ENCODE results near the gene CAMKK2. TPM values are rescaled to one million over a fixed set of nuclear protein-coding genes. Genes with fewer than 3 reads are reported as not detected.

The CAMKK2 gene
- total and polyA plus RNA-seq, 2 of the 13 experiments (the other 11 are each of a cell fraction or from before 2014, with no cell fraction given), result 18.8 to 20.0 TPM

DNA sequence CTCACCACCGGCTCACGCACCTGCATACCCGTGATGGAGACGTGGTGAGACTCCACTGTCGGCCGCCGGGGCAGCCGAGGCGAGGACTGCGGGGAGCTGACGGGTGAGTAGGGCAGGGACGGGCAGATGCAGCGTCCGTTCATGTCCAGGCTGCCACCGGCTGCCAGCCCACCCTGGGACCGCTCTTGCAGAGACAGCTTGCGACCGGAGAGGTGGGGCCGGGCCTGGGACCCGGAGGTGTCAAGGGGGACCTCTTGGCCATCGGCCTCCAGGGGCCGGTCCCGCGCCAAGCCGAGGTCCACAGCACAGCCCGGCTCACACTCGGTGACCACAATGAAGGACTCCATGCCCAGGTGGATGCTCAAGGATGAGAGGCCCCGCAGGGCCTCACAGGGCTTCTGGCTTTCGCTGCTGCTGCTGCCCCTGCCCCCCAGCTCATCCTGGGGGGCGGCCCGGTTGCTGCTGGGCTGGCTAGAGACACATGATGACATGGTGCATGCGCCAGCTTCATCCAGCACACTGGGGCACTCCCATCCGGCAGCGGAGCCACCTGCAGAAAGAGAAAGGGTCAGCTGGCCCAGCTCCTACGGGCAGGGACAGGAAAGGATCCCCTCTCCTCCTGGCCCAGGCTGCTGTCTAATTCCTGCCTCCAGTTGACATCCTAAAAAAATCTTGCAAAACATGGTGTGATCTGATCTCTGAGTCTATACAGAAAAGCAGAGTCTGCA, 22.3 kb downstream of the CAMKK2 start:
- Histone ChIP-seq H3K79me2 (ENCODE audit: insufficient read depth, low read length) (peaks cover 4% of the 10 kb centered on the region), H3K9me3 (ENCODE audit: low read length) (no peaks in the 10 kb centered on the region), H3K9ac (ENCODE audit: insufficient read depth, low read depth, low read length) (no peak overlapping the region), H3K36me3 (replicated peaks in 1 of 2; ENCODE audit: control insufficient read depth in 1 of 2, insufficient read depth in 2 of 2, low read length in 2 of 2) (peaks cover 15 to 29% of the 10 kb centered on the region in 2 experiments; a peak in 4 of 5 replicates), H3K4me3 (replicated peaks in 1 of 3; ENCODE audit: insufficient read depth in 1 of 3, low read depth in 2 of 3, low read length in 3 of 3) (no peak overlapping the region), H3K27me3 (ENCODE audit: control insufficient read depth in 1 of 2, insufficient read depth in 2 of 2, low read length in 2 of 2) (no peaks in the 10 kb centered on the region), H3K4me2 (ENCODE audit: low read depth, low read length) (no peak overlapping the region), H3K27ac (ENCODE audit: extremely low read length, insufficient read depth, low read length) (no peak overlapping the region), H2AFZ (ENCODE audit: low read length) (no peak overlapping the region), H3K4me1 (ENCODE audit: insufficient read depth, low read length) (no peaks in the 10 kb centered on the region), H4K20me1 (ENCODE audit: insufficient read depth, low read length) (no peaks in the 10 kb centered on the region)
- in situ Hi-C loops (cut with HindIII; ENCODE audit: extremely low pct_ligation_motif_present, low pct_unique_long_range_greater_than_20kb), result no loop called here
- WGBS (ENCODE audit: low lambda C conversion rate), result 99% methylated on average over 12 of the region's 35 CpGs
- DNase-seq (ENCODE audit: low spot score), result no peak
- TF ChIP-seq MYC (CRISPR knock-in tag; IDR thresholded peaks at IDR 0.05; ENCODE audit: borderline replicate concordance) (no peak), RBFOX2 (IDR thresholded peaks at IDR 0.05; ENCODE audit: low read depth, low read length) (0 out of 2 replicates have a peak, but pooled peaks have one; percentile 27), SMARCC2 (IDR thresholded peaks at IDR 0.05) (no peak), AGO2 (optimal IDR thresholded peaks at IDR 0.05; ENCODE audit: low read depth, low read length) (peak; percentile 54), EED (CRISPR knock-in tag; IDR thresholded peaks at IDR 0.05) (no peak), NFKBIZ (CRISPR knock-in tag; IDR thresholded peaks at IDR 0.05) (no peak)
- TF ChIP-seq, protein P1, sequence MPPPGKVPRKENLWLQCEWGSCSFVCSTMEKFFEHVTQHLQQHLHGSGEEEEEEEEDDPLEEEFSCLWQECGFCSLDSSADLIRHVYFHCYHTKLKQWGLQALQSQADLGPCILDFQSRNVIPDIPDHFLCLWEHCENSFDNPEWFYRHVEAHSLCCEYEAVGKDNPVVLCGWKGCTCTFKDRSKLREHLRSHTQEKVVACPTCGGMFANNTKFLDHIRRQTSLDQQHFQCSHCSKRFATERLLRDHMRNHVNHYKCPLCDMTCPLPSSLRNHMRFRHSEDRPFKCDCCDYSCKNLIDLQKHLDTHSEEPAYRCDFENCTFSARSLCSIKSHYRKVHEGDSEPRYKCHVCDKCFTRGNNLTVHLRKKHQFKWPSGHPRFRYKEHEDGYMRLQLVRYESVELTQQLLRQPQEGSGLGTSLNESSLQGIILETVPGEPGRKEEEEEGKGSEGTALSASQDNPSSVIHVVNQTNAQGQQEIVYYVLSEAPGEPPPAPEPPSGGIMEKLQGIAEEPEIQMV (CRISPR knock-in tag; IDR thresholded peaks at IDR 0.05; ENCODE audit: low read depth), result no peak
- ATAC-seq, result no peak
- CTCF ChIA-PET (ENCODE audit: low intra/inter-chr PET ratio, low total read pairs), result no interaction called here
- intact Hi-C loops (cut with micrococcal nuclease; ENCODE audit: unreplicated experiment), result no loop called here
- FAIRE-seq, result no peak
- POLR2A ChIA-PET, result interaction anchor here (0.6 to 1.0 kb wide), 2 partner anchors 10 to 143 kb away, joined by 3 to 4 read pairs; no protein-coding TSS in a partner anchor
- no TSS peak for BruUV-seq (replicated peaks)
